Common myeloid progenitor, CD34-positive (primary cell): ENCODE measurements around the gene SMAD9.

Experiments
- CTCF ChIA-PET: fragments of 350-600 bp; sonication (Branson Sonifier 250); formaldehyde crosslinking; loops from one replicate; lab custom pipeline; 2021; ENCODE audit warnings: antibody characterized with exemption; lab: Charles Lee
- POLR2A ChIA-PET: fragments of 350-600 bp; sonication (Branson Sonifier 250); formaldehyde crosslinking; loops from one replicate; lab custom pipeline; 2021; ENCODE audit warnings: antibody characterized with exemption; lab: Charles Lee
- DNase-seq, 3 donors: peaks; one replicate each; pipeline versions ENCODE4 v3.0.0 to v3.0.0-alpha.2; 2013
- H3K27ac ChIP-seq, 2 experiments: 1 replicate in 1 of 2; 2 replicates in 1 of 2; pipeline ENCODE4 v1.7.0; 2013; ENCODE audit warnings: inconsistent platforms in 2 of 2, low read length in 2 of 2, mild to moderate bottlenecking in 2 of 2, low read depth in 1 of 2, moderate library complexity in 1 of 2; ENCODE audit not compliant: severe bottlenecking in 2 of 2, insufficient read depth in 1 of 2, poor library complexity in 1 of 2
- H3K27me3 ChIP-seq, 5 experiments: replicated peaks in 2 of 5; 1 replicate in 3 of 5; 2 replicates in 2 of 5; pipeline versions ENCODE4 v1.6.1 to v1.7.0; 2013; ENCODE audit warnings: low read length in 4 of 5, mild to moderate bottlenecking in 2 of 5, moderate library complexity in 2 of 5, inconsistent platforms in 1 of 5; ENCODE audit not compliant: insufficient read depth in 5 of 5, control insufficient read depth in 4 of 5
- H3K36me3 ChIP-seq, 4 experiments: 1 replicate in 2 of 4; 2 replicates in 2 of 4; pipeline versions ENCODE4 v1.6.1 to v1.7.0; 2013; ENCODE audit warnings: low read length in 3 of 4, control low read depth in 1 of 4, mild to moderate bottlenecking in 1 of 4; ENCODE audit not compliant: control insufficient read depth in 4 of 4, insufficient read depth in 4 of 4
- H3K4me1 ChIP-seq, 4 experiments: 1 replicate in 3 of 4; 2 replicates in 1 of 4; pipeline versions ENCODE4 v1.6.1 to v1.7.1; 2013; ENCODE audit warnings: low read length in 3 of 4, mild to moderate bottlenecking in 3 of 4, control low read depth in 1 of 4, inconsistent platforms in 1 of 4, moderate library complexity in 1 of 4; ENCODE audit not compliant: control insufficient read depth in 4 of 4, insufficient read depth in 4 of 4; ENCODE audit errors: control extremely low read depth in 1 of 4
- H3K4me3 ChIP-seq, 7 experiments: 1 replicate in 4 of 7; 2 replicates in 3 of 7; pipeline versions ENCODE4 v1.5.1 to v1.7.0; 2013; ENCODE audit warnings: mild to moderate bottlenecking in 7 of 7, low read length in 6 of 7, moderate library complexity in 6 of 7, inconsistent platforms in 2 of 7, low read depth in 2 of 7, control low read depth in 1 of 7; ENCODE audit not compliant: insufficient read depth in 4 of 7, control insufficient read depth in 1 of 7; ENCODE audit errors: extremely low read depth in 1 of 7
- H3K9me3 ChIP-seq, 5 experiments: 1 replicate in 4 of 5; 2 replicates in 1 of 5; pipeline versions ENCODE4 v1.6.1 to v1.7.1; 2013; ENCODE audit warnings: low read length in 4 of 5, mild to moderate bottlenecking in 2 of 5, inconsistent platforms in 1 of 5, low read depth in 1 of 5, moderate library complexity in 1 of 5; ENCODE audit not compliant: control insufficient read depth in 4 of 5, insufficient read depth in 2 of 5; ENCODE audit errors: control extremely low read depth in 1 of 5
- WGBS: methylation state at CpG from one replicate; pipeline ENCODE4 v1.1.5; 2013; ENCODE audit not compliant: insufficient coverage; 5-methylcytosine and 5-hydroxymethylcytosine counted together

SMAD9 gene

GRCh38 chr13:36807616-36808015, 112.4 kb downstream of the SMAD9 start:
- Histone ChIP-seq H3K27me3 (no peaks in the 10 kb centered on the region), H3K4me1 (no peaks in the 10 kb centered on the region), H3K4me3 (no peak overlapping the region), H3K36me3 (no peaks in the 10 kb centered on the region), H3K27ac (no peak overlapping the region), H3K9me3 (no peaks in the 10 kb centered on the region)
- ChIA-PET POLR2A (no interaction called here), CTCF (no interaction called here)
- WGBS: 100% methylated on average over 2 of the region's 2 CpGs
- DNase-seq: no peak

DNA sequence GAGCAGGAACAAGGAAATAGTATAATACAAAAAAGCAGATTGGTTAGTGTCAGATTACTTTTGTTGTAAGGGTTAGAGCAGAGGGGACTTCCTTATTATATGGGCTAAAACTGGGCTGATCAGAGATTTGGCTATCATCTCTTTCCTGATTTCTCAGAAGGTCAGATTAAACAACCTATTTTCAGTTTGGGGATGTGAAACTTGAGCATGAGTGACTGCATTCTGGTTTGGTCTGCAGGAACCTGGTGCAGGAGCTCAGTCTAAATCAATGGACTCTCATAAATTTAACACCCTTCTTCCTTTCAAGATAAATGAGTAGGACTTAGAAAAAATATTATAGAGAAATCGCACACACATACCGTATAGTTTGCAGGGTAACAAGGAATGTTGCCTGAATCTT, 113.9 kb downstream of the SMAD9 start:
- H3K36me3 ChIP-seq: no peaks in the 10 kb centered on the region
- no peaks in the 10 kb centered on the region for H3K9me3 ChIP-seq
- ChIA-PET CTCF (interaction anchor here (1.6 kb wide), 1 partner anchor 14 kb away, joined by 3 read pairs; no protein-coding TSS in a partner anchor), POLR2A (no interaction called here)
- H3K27me3 ChIP-seq: no peaks in the 10 kb centered on the region
- WGBS: 100% methylated on average over 1 of the region's 2 CpGs
- no peak for DNase-seq
- no peak overlapping the region for H3K27ac ChIP-seq
- H3K4me1 ChIP-seq: no peaks in the 10 kb centered on the region
- no peak overlapping the region for H3K4me3 ChIP-seq

- Histone ChIP-seq H3K9me3 (no peaks in the 10 kb centered on the region), H3K4me3 (no peak overlapping the region), H3K36me3 (no peaks in the 10 kb centered on the region), H3K27me3 (no peaks in the 10 kb centered on the region), H3K27ac (no peak overlapping the region), H3K4me1 (no peaks in the 10 kb centered on the region)
- POLR2A ChIA-PET: no interaction called here
- CTCF ChIA-PET: no interaction called here
- DNase-seq: no peak
- WGBS: 96% methylated on average over 5 of the region's 6 CpGs
These were observed 115.5 kb downstream of the SMAD9 start for GRCh38 chr13:36804588-36804987.

DNA sequence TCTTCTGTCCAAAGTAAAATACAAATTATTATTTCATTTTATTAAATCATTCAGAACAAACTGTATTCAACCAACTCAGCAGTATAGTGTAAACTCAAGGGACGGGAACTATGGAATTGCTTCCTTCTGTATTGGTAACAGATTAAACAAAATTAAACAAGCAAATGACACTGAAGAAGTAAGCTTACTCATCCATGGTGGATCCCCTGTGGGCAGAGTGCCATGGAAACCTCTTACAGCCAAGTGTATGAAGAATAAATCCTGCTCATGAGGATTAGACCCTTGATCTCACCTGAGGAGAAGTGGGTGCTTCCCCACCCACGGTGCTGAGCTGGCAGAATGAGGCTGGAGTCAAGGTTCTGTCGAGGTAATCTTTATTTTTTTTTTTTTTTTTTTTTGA, 119.0 kb downstream of the SMAD9 start:
- Histone ChIP-seq H3K36me3 (no peaks in the 10 kb centered on the region), H3K27me3 (no peaks in the 10 kb centered on the region), H3K27ac (no peak overlapping the region), H3K4me3 (no peak overlapping the region), H3K9me3 (no peaks in the 10 kb centered on the region), H3K4me1 (no peaks in the 10 kb centered on the region)
- ChIA-PET POLR2A (no interaction called here), CTCF (no interaction called here)
- DNase-seq: no peak
- WGBS: no CpG with 5 or more reads among the region's 3 CpGs

- 88% methylated on average over 2 of the region's 3 CpGs for WGBS
- Histone ChIP-seq H3K36me3 (no peaks in the 10 kb centered on the region), H3K9me3 (no peaks in the 10 kb centered on the region), H3K4me1 (no peaks in the 10 kb centered on the region), H3K27ac (no peak overlapping the region), H3K27me3 (no peaks in the 10 kb centered on the region), H3K4me3 (no peak overlapping the region)
- ChIA-PET POLR2A (no interaction called here), CTCF (no interaction called here)
- DNase-seq: no peak
These were observed 124.0 kb downstream of the SMAD9 start for GRCh38 chr13:36796052-36796451.

DNA sequence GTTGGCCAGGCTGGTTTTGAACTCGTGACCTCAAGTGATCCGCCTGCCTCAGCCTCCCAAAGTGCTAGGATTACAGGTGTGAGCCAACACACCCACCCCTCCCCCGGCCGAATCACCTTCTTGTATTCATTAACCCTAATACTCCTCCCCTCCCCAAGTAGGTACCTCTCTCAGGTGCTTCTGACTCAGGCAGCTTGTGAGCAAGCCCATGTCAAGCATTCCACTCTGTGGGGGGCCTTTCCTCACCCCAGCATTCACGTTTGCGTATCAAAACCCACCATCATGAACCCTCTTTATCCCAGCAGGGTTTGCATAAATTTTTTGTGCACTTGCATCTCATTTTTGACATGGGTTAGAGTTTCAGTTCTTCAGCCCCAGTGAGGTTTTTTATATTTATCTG, 124.6 kb downstream of the SMAD9 start:
- WGBS: 85% methylated on average over 4 of the region's 6 CpGs
- no peak overlapping the region for H3K4me3 ChIP-seq
- DNase-seq: no peak
- no peaks in the 10 kb centered on the region for H3K36me3 ChIP-seq
- H3K27ac ChIP-seq: no peak overlapping the region
- H3K9me3 ChIP-seq: no peaks in the 10 kb centered on the region
- no peaks in the 10 kb centered on the region for H3K27me3 ChIP-seq
- CTCF ChIA-PET: no interaction called here
- POLR2A ChIA-PET: no interaction called here
- H3K4me1 ChIP-seq: no peaks in the 10 kb centered on the region
